ENCODE data around the gene LIMCH1.
"Not testable (repeated sequence)": the region's sequence is repeated elsewhere in the genome, so short reads cannot be mapped to it uniquely, and the experiment has no call there.

Gene LIMCH1

DNA sequence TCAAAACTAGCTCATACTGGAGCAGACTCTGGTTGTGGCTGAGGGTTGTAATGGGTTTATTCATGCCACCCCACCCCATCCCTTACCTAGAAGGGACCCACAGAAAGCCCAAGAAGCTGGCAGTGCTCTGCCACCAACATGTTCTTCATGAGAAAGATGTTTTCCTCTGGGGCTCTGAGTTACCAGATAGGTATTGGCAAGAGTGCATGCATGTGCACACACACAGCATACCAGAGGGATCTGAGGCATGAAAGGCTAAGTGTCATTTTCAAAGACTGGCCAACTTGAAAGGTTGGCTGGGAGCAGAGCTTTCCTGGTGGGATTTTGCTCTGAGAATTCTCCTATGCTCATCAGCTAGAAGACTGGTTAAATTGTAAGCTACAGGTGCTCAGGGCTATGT is 145.4 kb downstream of the LIMCH1 start:
- no peak for DNase-seq (ENCODE audit: low read depth)

DNA sequence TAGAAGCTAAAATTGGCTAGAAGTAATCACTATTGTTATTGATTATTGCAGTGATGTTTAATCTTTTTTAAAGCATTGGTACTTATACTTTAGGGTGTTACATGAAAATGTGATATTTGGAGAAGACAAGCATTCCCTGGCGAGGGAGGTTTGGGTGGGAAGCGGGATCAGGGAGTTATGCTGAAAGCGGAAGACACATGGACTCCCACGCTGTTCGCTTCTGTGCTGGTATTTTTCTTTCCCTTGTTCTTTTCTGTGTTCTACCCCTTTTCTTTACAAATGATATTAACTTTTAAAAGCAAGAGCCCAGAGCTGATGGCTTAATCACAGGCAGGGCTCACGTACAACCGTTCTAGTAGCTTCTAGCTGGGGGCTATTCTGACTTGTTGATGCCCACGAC is 148.9 kb downstream of the LIMCH1 start:
- no peak for DNase-seq (ENCODE audit: low read depth)

- DNase-seq (ENCODE audit: low read depth) = no peak
These were observed 150.0 kb downstream of the LIMCH1 start for GRCh38 chr4:41687971-41688370.

DNA sequence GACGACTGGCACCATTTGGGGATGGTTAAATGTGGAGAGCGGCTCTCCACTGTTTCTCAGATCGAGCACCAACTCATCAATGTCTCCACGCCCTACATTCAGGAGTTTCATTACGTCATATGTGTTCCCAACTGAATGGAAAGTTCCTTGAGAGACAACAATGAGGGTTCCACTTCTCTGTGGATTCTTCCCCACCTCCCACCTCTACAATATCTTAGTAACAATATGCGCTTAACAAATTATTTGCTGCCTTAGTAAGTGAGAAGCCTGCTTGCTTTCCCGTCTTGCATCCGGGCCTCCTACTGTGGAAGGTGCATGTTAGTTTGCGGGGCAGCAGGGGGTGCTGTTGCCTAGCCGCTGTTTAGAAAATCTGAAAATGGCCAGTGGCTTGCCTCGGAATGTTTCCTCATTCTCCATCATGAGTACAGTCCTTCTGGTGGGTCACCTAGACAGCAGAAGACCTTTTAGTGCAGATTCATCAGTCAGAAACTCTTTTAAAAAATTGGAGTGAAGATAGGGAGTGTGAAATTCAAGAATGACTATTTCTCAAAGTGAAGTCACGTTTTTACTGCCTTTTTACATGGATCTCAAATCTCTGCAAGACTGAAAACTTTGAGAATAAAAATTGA is 154.9 kb downstream of the LIMCH1 start:
- DNase-seq (ENCODE audit: low read depth) = no peak

DNA sequence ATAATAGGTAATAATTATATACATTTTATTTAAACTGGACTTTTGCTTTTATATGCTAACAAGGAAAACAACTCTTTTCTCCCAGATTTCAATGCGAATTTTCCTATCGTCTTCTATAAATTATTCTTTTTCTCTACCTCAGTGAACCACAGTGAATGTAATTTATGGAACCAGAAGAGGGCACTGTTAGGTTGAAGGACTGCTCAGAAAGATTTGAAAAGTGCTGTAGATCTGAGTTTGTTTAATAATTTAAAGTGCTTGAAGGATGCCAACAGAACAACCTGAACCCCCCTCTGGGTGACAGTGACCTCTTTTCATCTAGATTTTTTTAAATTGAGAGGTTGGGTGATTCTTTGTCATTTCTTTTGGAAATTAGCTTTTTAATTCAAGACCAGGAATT is 155.7 kb downstream of the LIMCH1 start:
- no peak for DNase-seq (ENCODE audit: low read depth)

DNA sequence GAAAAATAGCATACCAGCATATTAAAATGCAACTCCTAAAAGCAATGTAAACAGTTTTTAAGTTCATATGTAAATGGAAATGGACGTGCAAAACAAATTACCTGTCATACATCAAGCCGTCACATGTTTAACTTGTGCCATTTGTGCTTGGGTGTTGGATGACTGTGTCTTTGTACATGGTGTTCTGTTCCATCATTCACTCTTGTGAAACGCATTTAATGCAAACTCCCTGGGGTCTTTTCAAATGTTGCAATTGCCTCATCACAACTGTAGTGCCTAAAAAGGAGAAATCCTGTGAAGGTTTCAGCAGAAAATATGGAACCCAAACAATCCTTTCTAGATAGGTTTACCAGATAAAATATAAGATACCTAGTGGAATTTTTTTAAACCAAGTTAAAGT is 158.2 kb downstream of the LIMCH1 start:
- DNase-seq (ENCODE audit: low read depth) = no peak

- no peak for DNase-seq (ENCODE audit: low read depth)
These were observed 158.8 kb downstream of the LIMCH1 start for GRCh38 chr4:41696763-41697162.

- no peak for DNase-seq (ENCODE audit: low read depth)
These were observed 164.0 kb downstream of the LIMCH1 start for GRCh38 chr4:41701983-41702382.

DNA sequence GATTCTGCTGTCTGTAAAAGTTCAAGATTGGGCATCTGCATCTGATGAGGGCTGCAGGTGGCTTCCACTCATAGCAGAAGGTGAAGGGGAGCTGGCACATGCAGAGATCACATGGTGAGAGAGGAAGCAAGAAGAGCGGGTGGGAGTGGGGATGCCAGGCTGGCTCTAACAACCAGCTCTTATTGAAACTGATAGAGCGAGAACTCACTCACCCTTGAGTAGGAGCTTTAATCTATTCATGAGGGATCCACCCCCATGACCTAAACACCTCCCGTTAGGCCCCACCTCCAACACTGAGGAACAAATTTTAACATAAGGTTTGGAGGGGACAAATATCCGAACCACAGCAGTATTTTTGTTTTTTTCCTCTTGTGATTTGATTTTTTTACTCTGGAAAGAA is 164.8 kb downstream of the LIMCH1 start:
- DNase-seq (ENCODE audit: low read depth) = no peak

DNA sequence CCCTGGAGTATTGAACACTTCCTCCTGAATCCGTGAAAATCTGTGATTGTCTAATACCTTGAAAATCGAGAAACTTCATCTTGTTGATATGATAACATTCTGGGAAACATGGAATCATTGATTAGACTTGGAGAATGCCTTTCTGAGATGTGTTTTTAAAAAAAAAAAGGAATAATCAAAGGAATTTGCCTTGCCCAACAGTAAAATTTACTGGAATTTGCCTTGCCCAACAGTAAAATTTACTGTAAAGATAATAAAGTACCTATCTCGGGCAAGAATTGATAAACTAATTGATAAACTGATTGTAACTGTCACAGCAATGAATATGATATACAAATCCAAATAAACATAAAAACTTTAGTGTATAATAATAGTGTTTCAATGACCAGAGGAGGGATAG is 165.8 kb downstream of the LIMCH1 start:
- no peak for DNase-seq (ENCODE audit: low read depth)

DNA sequence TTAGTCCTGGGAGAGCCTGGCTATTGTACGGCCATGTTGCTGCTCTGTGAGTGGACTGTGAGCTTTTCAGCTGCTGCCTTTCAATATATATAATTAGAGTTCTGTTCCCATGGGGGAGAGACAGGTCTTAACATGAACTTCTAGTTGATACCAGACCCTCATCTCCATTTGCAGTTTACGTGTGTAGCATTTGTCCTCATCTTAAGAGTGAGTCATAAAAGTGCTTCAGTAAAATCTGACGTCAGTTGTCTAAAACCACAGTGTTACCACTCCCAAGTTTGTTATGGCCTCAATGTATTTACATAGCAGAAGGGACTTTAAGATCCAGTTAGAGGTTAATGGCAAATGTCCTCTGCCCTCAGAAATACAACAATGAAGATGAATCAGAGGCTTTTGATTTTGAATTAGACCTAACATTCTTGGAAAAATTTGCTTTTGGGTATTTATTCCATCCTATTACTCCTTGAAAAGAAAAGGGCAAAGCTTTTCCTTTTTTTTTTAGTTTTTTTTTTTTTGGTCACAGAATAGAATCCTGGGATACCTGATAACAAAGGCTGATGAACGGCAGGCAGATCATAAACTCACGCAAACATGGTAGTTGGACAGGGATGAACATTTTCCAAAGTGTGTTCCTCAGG is 172.0 kb downstream of the LIMCH1 start:
- DNase-seq (ENCODE audit: low read depth) = no peak

GRCh38 chr4:41711654-41712053 is 173.7 kb downstream of the LIMCH1 start:
- DNase-seq (ENCODE audit: low read depth) = not testable (repeated sequence)

GRCh38 chr4:41712425-41712824 is 174.5 kb downstream of the LIMCH1 start:
- DNase-seq (ENCODE audit: low read depth) = no peak

GRCh38 chr4:41713768-41714167 is 175.8 kb downstream of the LIMCH1 start:
- no peak for DNase-seq (ENCODE audit: low read depth)

GRCh38 chr4:41714364-41715000 is 176.5 kb downstream of the LIMCH1 start:
- no peak for DNase-seq (ENCODE audit: low read depth)

DNA sequence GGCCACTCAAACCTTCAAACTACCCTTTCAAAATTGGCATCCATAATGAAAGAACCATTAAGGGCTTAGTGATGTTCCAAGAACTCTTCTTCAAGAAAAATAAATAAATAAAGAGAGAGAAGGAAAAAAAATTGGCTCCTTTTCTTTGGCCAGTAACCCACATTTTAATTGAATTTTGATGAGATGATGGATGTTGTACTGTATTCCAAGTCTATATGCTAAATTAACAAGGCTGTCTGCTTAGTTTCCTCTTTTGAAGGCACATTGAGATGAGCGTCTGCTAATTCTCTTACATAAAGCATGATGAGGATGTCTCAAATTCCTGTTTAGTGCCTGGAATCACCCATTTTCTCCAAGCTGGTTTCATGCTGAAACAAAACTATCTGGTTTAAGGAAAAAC is 177.2 kb downstream of the LIMCH1 start:
- DNase-seq (ENCODE audit: low read depth) = no peak

DNA sequence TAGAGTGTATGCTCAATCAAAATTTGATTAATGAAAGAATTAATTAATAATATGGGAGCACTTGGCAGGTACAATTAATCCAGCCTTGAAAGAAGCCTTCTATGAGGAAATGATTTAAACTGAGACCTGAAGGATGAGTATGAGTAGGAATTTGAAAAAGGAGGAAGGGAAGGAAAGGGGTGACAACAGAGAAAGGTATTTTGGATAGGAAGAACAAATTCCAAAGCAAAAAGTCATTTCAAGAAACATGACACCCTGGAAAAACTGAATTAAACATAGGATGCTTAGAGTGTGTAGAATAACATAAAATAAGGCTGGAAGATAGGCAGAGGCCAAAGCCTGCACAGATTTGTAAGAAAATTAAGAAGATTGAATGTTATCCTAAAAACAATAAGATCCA is 180.9 kb downstream of the LIMCH1 start:
- DNase-seq (ENCODE audit: low read depth) = no peak

- no peak for DNase-seq (ENCODE audit: low read depth)
These were observed 181.5 kb downstream of the LIMCH1 start for GRCh38 chr4:41719417-41719816.

DNA sequence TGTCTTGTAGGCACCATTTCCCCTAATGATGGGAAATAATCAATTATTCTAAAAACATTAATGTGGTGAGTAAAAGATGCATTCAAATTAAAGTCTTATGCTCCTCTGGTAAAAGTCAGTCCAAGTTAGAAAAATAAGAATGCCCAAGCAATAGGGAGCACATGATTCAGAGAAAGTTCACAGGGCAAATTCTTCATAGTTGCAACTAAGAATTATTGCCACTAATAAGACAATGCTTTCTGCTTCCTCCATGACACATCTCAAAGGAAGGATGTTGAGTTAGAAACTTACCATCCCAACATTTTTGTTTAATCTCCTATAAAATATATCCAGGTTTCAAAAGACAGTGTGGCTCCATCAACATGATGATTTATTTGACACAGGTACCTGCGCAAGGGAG is 184.2 kb downstream of the LIMCH1 start:
- DNase-seq (ENCODE audit: low read depth) = no peak

- DNase-seq (ENCODE audit: low read depth) = no peak
These were observed 185.3 kb downstream of the LIMCH1 start for GRCh38 chr4:41723286-41723685.

DNA sequence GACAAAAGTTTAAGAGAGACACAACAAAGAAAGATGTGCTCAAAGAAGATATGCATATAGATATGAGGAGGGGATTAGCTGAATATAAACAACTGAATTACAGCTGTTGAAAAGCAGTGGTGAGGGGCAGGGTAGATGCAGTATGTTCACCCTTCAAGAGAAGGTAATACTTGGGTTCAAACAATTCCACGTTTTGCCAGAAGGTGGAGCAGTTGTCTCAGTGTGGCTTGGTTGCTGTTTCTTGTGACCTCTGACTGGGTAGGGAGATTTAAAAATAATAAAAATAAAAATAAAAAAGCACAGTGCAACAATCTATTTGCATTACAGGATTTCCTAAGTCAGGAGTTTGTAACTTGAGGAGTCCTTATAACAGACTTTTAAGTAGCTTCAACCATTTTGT is 187.3 kb downstream of the LIMCH1 start:
- no peak for DNase-seq (ENCODE audit: low read depth)

GRCh38 chr4:41727861-41728572 is 190.1 kb downstream of the LIMCH1 start:
- no peak for DNase-seq (ENCODE audit: low read depth)

- DNase-seq (ENCODE audit: low read depth) = no peak
These were observed 190.6 kb downstream of the LIMCH1 start for GRCh38 chr4:41728573-41728913.

Data from stimulated activated CD8-positive, alpha-beta memory T cell treated with anti-CD3 and anti-CD28 coated beads, Interleukin-15, amount 100 ng/mL, for 24 hours (primary cell).